Measurements from ENCODE around the gene ADAR.

GRCh38 chr1:154628121-154628405 is 20.1 kb upstream of the ADAR start:
- no peak for TF ChIP-seq CTCF (IDR thresholded peaks at IDR 0.05 in 8 of 11, conservative IDR thresholded peaks at IDR 0.05 in 3 of 11)
- TF ChIP-seq POLR2A (IDR thresholded peaks at IDR 0.05), result no peak

Data from spleen (tissue), 7 donors.